OCI-LY7 (cell line): Measurements from ENCODE around the gene GPR50.

Experiments used
- CTCF ChIP-seq: fragments of 200-600 bp; sonication (generic); conservative IDR thresholded peaks from 2 replicates; pipeline ENCODE4 v1.5.1; 2014; ENCODE audit warnings: mild to moderate bottlenecking, antibody characterized with exemption, low read length, moderate library complexity, mixed read lengths
- EZH2phosphoT487 ChIP-seq: fragments of 200-600 bp; sonication (generic); IDR thresholded peaks from 2 replicates; pipeline ENCODE4 v1.6.1; 2018; ENCODE audit warnings: low read depth, borderline replicate concordance, mild to moderate bottlenecking, mixed run types, antibody characterized with exemption, low read length, moderate library complexity, mixed read lengths

DNA sequence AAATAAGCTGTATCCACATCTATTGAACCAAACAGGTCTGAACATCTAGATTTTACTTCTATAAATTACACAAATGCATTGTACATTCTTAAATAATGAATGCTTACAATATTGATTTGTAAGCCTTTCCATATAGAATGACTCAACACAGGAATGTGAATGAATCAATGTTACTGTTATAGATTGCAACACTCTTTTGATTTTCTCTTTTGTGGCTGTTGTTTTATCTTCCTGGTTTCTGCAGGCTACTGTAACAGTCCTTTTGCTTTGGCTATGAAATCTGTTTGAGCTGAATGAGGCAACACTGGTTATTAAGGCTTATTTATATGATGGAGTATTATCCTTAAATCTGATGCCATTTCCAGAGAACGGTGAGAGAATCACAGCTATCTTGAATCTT lies 49.5 kb downstream of the GPR50 start:
- TF ChIP-seq CTCF (no peak), EZH2phosphoT487 (no peak)
